Suppressor macrophage (primary cell): Measurements from ENCODE around the gene RTP4.
A peak's percentile ranks its signal among the peaks of the same experiment; 100 is the strongest.
"Not testable (repeated sequence)": the region's sequence is repeated elsewhere in the genome, so short reads cannot be mapped to it uniquely, and the experiment has no call there.

ENCODE experiments used
- DNase-seq, 4 experiments: peaks; one replicate each; pipeline ENCODE4 v3.0.0-alpha.2; 2020 to 2022

The RTP4 gene

DNA sequence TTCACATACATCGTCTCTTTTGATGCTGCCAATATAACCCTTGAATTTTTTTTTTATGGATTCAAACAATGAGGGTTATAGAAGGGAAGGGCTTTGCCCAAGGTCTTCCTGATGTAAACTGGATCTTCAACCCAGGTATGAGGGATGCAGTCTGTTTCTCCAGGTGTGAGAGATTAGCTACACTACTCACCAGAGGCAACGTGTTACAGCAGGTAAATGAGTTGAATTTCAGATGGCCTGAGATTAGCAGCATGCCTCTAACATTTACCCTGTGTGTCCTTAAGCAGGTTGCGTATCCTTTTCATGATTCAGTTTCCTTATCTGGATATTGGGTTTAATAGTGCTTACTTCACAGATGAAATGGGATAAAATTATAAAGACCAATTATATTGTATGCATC is 1.9 kb downstream of the RTP4 start:
- DNase-seq = no peak

DNA sequence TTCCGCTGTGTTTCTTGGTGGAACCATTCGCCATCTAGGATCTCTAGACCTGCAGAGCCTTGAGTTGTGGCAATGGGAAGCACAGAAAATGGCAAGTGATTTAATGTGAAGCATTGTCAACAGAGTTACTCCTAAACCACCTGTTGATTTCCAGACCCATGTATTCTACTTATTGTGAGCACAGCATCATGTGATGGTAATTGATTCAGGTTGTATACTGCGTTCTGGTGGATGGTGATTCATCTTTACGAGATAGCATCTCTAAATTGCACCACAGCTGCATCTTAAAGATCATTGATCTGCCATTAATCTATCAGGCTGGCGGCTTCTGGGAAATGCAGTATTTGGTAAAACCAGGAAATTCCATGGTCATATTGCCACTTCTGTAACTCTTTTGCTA is 7.4 kb downstream of the RTP4 start:
- DNase-seq = no peak

DNA sequence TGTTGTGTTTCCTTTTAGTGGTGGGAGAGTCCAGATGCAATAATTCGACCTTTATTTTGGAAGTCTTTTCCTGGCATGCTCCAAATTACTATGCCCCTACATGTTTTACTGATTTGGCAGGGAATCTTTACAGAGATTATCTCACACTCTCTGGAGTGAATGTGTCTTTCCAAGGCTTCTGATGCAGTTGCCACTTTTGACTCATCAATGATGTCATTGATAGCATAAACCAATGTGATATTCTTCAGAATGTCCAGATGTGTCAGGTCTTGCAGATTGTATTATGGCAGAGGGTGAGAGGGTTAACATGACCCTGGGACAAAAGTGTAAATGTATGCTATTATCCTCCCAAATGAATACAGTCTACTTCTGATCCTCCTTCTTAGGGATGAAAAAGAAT is 9.7 kb downstream of the RTP4 start:
- no peak for DNase-seq

DNA sequence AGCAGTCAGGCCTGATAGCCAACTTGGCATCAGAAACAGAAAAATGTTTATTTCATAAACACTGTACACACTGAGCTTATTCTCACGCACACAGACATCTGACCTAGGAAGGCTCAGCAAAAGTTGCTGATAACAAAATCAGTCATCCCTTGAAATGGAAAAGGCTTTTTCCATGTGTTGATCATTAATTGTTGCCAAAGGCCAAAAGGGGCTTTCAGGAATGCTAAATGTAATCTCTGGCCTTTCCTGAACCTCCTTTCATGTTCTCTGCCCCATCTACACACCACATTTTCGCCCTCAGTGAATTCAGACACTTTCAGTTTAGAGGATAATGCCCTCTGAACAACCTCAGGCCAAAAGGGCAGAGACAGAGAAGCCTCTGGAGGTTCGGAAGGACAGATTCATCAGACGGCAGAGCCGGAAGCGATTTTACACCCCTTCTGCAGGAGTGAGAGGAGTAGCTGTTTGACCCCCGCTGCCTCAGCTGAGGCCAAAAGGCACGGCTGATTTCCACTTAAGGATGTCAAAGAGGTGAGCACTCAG is 14.5 kb downstream of the RTP4 start:
- DNase-seq = no peak

DNA sequence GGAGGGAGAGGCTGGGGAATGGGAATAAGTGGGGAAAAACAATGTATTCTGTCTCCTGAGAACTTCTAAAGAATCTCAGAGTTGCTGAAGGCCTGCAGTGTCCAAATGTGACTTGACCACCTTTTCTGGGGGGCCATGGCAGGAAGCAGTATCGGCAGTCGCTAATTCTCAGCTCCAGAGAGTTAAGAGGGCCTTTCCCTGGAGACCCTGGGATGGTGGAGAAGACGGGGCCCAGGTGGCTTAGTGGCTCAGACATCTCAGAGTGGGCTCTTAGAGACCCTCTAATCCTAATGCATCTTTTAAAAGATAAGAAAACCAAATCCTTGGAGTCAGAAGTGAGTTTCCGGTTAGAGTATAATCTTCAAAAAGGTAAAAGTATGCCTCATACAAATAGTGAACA is 15.1 kb downstream of the RTP4 start:
- DNase-seq = no peak

DNA sequence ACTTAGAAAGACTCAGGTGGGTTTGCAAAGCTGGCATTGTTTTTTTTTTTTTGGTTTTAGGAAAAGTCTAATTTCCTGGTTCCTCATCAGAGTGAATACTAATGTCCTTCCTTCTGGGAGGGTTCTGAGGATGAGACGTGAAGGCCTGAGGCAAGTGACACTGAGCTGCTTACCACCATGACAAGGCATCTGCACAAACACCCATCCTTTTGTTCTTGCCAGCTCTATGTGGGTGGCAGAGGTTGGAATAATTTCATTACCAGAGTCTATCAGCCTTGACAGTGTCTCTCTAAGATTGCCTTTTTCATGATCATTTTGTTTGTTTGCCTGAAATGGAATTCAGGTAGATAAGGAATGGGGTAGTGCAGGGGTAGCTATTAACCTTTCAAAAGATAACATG is 17.1 kb downstream of the RTP4 start:
- no peak for DNase-seq

DNA sequence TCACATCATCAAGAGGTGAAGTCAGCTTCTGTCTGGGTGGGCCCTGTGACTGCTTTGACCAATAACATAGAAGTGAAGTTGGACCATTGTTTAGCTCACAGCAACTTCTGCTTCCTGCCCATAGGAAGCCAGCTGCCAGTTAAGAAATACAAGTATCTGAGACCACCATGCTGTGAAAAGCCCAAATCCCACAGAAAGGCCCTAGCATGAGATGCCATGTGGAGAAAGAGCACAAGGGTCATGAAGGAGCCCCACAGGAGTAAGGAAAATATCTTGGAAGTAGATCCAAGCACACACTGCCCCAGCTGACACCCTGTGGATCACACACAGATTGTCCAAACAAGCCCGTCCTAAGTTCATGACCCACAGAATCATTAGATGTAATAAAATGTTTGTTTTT is 28.5 kb downstream of the RTP4 start:
- peak in 1 of 4 experiments; percentile 0 for DNase-seq

DNA sequence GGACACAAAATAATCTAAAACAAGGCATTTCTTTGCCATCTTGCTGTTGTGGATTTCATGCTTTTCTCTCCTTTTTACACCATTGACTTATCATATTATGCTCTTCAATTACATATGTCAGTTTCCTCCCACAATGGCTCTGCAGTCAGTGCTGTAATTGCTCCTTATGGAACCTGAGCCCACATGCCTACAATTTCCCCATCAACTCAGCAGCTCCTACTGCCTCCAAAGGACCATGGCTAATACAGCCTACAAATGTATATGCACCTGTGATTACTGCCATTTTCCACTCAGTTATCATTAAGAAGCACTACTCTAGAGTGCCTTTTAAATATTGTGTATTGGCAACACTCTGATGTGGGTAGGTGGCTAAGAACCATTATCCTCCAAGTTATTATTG is 30.8 kb downstream of the RTP4 start:
- no peak for DNase-seq

DNA sequence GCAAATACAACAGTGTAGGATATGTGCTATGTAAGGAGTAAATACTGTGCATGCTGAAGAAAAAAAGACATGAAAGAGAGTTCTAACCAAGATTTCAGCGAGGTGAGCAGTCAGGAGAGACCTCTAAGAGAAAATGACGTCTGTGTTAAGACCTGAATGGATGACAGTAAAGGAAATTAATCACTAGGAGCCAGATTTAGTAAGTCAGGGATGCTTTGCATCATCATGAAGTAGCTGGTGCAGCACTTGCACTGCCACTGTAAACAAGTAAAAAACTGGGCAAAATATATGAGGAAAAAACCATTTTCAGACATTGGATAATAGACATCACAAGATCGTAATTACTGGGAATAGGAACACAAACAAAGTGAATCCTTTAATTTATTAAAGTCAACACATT is 32.6 kb downstream of the RTP4 start:
- no peak for DNase-seq

DNA sequence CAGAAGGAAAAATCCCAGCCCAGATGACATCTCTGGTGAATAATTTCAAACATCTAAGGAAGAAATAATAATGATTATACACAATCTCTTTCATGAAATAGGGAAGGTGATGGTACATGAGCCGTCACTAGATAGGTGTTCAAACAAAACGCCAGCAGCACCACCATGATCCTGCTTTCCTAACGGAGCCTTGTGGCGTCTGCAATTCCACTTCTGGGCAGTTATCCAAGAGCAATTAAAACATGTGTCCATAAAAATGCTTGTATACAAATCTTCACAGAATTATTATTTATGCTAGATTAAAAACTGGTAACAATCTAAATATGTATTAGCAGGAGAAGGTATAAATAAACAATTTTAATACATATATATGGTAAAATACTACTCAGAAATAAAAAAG is 33.7 kb downstream of the RTP4 start:
- DNase-seq = no peak

DNA sequence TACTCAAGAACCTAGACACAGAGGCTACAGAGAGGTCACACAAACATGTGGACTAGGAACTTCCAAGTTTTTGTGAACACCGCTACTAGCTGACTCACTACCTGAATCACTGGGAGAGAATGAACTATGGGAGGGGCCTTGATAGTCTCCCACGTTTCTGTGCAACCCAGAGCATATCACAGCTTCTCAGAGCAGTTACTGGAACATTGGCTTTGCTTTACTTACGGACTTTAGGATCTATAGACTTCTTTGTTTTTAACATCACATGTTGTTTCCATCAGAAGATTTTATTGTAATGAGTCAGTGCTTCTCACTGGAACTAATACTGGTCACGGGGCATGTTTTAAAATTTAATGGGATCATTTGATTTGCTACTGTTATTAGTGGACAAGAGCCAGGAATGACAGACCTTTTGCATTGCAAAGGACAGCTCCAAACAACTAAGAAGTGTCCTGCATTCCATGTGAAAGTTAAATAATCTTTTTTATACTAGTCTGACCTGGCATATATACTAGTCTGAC is 35.6 kb downstream of the RTP4 start:
- no peak for DNase-seq

DNA sequence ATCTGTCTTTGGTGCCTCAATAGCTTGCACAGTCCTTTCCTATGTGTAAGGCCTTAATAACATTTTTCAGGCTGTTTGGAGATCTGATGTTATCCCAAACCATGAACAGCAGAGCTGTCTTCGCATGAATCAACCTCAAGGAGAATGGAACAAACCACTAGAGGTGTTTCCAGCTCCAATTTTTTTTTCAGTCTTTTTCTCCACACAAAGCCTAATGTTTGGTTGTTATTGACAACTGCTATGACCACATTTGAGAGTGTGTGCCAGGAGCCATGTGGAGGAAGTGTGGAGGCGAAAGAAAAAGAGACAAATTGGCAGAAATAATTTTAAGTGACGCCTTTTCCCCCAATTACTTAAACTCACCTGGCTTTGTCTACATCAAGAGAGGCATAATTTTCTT is 38.7 kb downstream of the RTP4 start:
- DNase-seq = no peak

DNA sequence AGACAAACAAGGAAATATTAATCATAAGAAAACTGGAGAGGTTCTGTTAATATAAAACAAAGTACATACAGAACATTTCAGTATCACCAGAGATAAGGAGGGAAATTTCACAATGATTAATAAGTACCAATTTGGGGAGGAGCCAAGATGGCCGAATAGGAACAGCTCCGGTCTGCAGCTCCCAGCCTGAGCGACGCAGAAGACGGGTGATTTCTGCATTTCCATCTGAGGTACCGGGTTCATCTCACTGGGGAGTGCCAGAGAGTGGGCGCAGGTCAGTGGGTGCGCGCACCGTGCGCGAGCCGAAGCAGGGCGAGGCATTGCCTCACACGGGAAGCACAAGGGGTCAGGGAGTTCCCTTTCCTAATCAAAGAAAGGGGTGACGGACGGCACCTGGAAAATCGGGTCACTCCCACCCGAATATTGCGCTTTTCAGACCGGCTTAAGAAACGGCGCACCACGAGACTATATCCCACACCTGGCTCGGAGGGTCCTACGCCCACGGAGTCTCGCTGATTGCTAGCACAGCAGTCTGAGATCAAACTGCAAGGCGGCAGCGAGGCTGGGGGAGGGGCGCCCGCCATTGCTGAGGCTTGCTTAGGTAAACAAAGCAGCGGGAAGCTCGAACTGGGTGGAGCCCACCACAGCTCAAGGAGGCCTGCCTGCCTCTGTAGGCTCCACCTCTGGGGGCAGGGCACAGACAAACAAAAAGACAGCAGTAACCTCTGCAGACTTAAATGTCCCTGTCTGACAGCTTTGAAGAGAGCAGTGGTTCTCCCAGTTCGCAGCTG is 44.0 kb downstream of the RTP4 start:
- DNase-seq = not testable (repeated sequence)
